Skeletal muscle tissue (tissue), 4 donors: Measurements from ENCODE around the gene TOB1. TPM values are rescaled to one million over a fixed set of nuclear protein-coding genes. Genes with fewer than 3 reads are reported as not detected.

Experiments used
- H3K27ac ChIP-seq: one replicate; pipeline ENCODE4 v1.7.0; 2013; ENCODE audit warnings: mild to moderate bottlenecking, low read depth, low read length, inconsistent platforms
- H3K27me3 ChIP-seq, 3 donors: one replicate each; pipeline ENCODE4 v1.7.0; 2013; ENCODE audit warnings: low read length in 3 of 3; ENCODE audit not compliant: control insufficient read depth in 3 of 3, insufficient read depth in 3 of 3
- H3K36me3 ChIP-seq, 3 donors: one replicate each; pipeline ENCODE4 v1.7.0; 2013; ENCODE audit warnings: low read length in 3 of 3; ENCODE audit not compliant: control insufficient read depth in 3 of 3, insufficient read depth in 3 of 3
- H3K4me1 ChIP-seq, 3 donors: one replicate each; pipeline ENCODE4 v1.7.0; 2013; ENCODE audit warnings: low read length in 3 of 3, mild to moderate bottlenecking in 3 of 3; ENCODE audit not compliant: control insufficient read depth in 3 of 3, insufficient read depth in 3 of 3
- H3K4me3 ChIP-seq, 3 donors: one replicate each; pipeline ENCODE4 v1.7.0; 2013; ENCODE audit warnings: low read length in 3 of 3
- H3K9ac ChIP-seq, 3 donors: one replicate each; pipeline ENCODE4 v1.7.0; 2013; ENCODE audit warnings: low read length in 3 of 3, mild to moderate bottlenecking in 3 of 3, moderate library complexity in 2 of 3, low read depth in 1 of 3
- H3K9me3 ChIP-seq, 3 donors: one replicate each; pipeline ENCODE4 v1.7.0; 2013; ENCODE audit warnings: low read length in 3 of 3; ENCODE audit not compliant: control insufficient read depth in 3 of 3
- total RNA-seq: library from RNA; depleted of rRNA; stranded (reverse); fragments of >200 nt; gene quantifications from one replicate; pipeline ENCODE4 v1.2.3, GENCODE V29; 2014
- donor health status: Osteomylitis.

Gene TOB1
- total RNA-seq, 1 donor from 2014 or later = 27.1 TPM

- H3K9ac ChIP-seq = no peak overlapping the region
- no peaks in the 10 kb centered on the region for H3K36me3 ChIP-seq
- H3K4me1 ChIP-seq = peaks cover 17 to 28% (median 21%) of the 10 kb centered on the region in 3 donors
- H3K9me3 ChIP-seq = no peaks in the 10 kb centered on the region
- H3K27me3 ChIP-seq = no peaks in the 10 kb centered on the region
- H3K4me3 ChIP-seq = no peak overlapping the region
- H3K27ac ChIP-seq = no peak overlapping the region
These were observed 24.7 kb downstream of the TOB1 start for GRCh38 chr17:50841277-50841948.

GRCh38 chr17:50840311-50840851, 25.8 kb downstream of the TOB1 start:
- Histone ChIP-seq H3K36me3 (no peaks in the 10 kb centered on the region), H3K4me1 (peaks cover 10 to 18% (median 13%) of the 10 kb centered on the region in 3 donors), H3K27me3 (no peaks in the 10 kb centered on the region), H3K9me3 (no peaks in the 10 kb centered on the region), H3K27ac (no peak overlapping the region), H3K4me3 (no peak overlapping the region), H3K9ac (no peak overlapping the region)

DNA sequence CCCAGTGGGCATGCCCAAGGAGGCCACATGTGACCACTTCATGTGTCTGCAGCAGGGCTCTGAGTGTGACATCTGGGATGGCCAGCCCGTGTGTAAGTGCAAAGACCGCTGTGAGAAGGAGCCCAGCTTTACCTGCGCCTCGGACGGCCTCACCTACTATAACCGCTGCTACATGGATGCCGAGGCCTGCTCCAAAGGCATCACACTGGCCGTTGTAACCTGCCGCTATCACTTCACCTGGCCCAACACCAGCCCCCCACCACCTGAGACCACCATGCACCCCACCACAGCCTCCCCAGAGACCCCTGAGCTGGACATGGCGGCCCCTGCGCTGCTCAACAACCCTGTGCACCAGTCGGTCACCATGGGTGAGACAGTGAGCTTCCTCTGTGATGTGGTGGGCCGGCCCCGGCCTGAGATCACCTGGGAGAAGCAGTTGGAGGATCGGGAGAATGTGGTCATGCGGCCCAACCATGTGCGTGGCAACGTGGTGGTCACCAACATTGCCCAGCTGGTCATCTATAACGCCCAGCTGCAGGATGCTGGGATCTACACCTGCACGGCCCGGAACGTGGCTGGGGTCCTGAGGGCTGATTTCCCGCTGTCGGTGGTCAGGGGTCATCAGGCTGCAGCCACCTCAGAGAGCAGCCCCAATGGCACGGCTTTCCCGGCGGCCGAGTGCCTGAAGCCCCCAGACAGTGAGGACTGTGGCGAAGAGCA, 26.4 kb downstream of the TOB1 start:
- Histone ChIP-seq H3K4me1 (peaks cover 8 to 17% (median 13%) of the 10 kb centered on the region in 3 donors), H3K27me3 (no peaks in the 10 kb centered on the region), H3K4me3 (no peak overlapping the region), H3K9ac (no peak overlapping the region), H3K36me3 (no peaks in the 10 kb centered on the region), H3K27ac (no peak overlapping the region), H3K9me3 (no peaks in the 10 kb centered on the region)

GRCh38 chr17:50837980-50838954, 27.9 kb downstream of the TOB1 start:
- H3K9ac ChIP-seq = no peak overlapping the region
- no peak overlapping the region for H3K27ac ChIP-seq
- H3K4me3 ChIP-seq = no peak overlapping the region
- no peaks in the 10 kb centered on the region for H3K36me3 ChIP-seq
- H3K4me1 ChIP-seq = peaks cover 12 to 15% (median 14%) of the 10 kb centered on the region in 3 donors
- H3K27me3 ChIP-seq = peaks cover 0 to 3% (median 0%) of the 10 kb centered on the region in 3 donors
- H3K9me3 ChIP-seq = no peaks in the 10 kb centered on the region

- Histone ChIP-seq H3K9ac (no peak overlapping the region), H3K9me3 (no peaks in the 10 kb centered on the region)
These were observed 28.7 kb downstream of the TOB1 start for GRCh38 chr17:50837286-50837979.

DNA sequence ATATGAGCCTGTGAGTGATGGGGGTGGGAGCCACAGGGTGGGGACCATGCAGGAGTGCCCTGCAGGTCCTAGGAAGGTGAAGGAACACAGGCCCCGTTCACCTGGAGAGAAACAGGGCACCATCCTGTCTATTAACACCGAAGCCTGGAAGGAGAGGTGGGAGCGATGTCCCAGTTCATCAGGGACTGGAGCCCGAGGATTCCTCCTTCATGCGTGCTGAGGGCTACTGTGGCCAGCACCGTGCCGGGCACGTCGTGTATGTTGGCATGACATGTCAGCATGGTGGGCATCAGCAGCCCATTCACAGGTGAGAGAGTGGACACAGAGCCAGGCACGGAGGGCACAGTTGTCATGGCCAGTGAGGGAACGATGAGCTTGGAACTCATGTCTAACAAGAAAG, 29.3 kb downstream of the TOB1 start:
- H3K9ac ChIP-seq = no peak overlapping the region

More at GRCh38 chr17:50837286-50837979, 28.7 kb downstream of the TOB1 start:
- Histone ChIP-seq H3K27ac (no peak overlapping the region), H3K36me3 (no peaks in the 10 kb centered on the region), H3K27me3 (peaks cover 0 to 3% (median 0%) of the 10 kb centered on the region in 3 donors), H3K4me3 (no peak overlapping the region), H3K4me1 (peaks cover 12 to 15% (median 14%) of the 10 kb centered on the region in 3 donors)

GRCh38 chr17:50835301-50836234, 30.6 kb downstream of the TOB1 start, which contains the start of gene WFIKKN2:
WFIKKN2 (plus strand) TSS chr17:50835586; CDS start chr17:50835938, 352 bp downstream.
- peaks cover 9 to 12% (median 10%) of the 10 kb centered on the region in 3 donors for H3K4me1 ChIP-seq
- peak within 1 kb of the TSS; percentile 47 for H3K27ac ChIP-seq
- no peaks in the 10 kb centered on the region for H3K9me3 ChIP-seq
- H3K27me3 ChIP-seq = peaks cover 0 to 3% (median 0%) of the 10 kb centered on the region in 3 donors
- peak within 1 kb of the TSS; percentile 49 to 73 (median 65) for H3K4me3 ChIP-seq
- H3K36me3 ChIP-seq = no peaks in the 10 kb centered on the region
- H3K9ac ChIP-seq = peak within 1 kb of the TSS; percentile 77 to 86 (median 79)

More for the DNA sequence above, 29.3 kb downstream of the TOB1 start:
- Histone ChIP-seq H3K36me3 (no peaks in the 10 kb centered on the region), H3K9me3 (no peaks in the 10 kb centered on the region), H3K4me3 (no peak overlapping the region), H3K4me1 (peaks cover 12 to 15% (median 12%) of the 10 kb centered on the region in 3 donors), H3K27me3 (peaks cover 0 to 3% (median 0%) of the 10 kb centered on the region in 3 donors), H3K27ac (no peak overlapping the region)

- Histone ChIP-seq H3K9me3 (no peaks in the 10 kb centered on the region), H3K4me3 (peak overlapping the region; percentile 49 to 73 (median 65)), H3K27ac (peak overlapping the region; percentile 47), H3K4me1 (peaks cover 9 to 12% (median 10%) of the 10 kb centered on the region in 3 donors), H3K9ac (peak overlapping the region; percentile 77 to 86 (median 79)), H3K36me3 (no peaks in the 10 kb centered on the region), H3K27me3 (peaks cover 0 to 3% (median 0%) of the 10 kb centered on the region in 3 donors)
These were observed 31.5 kb downstream of the TOB1 start for GRCh38 chr17:50834429-50835300.
